ENCODE measurements around the gene KLHDC9.

The KLHDC9 gene

GRCh38 chr1:161077426-161077825 lies 20.7 kb upstream of the KLHDC9 start:
- DNase-seq (ENCODE audit: low spot score), result no peak

GRCh38 chr1:161079436-161080110 lies 18.6 kb upstream of the KLHDC9 start:
- DNase-seq (ENCODE audit: low spot score), result no peak

- peak; percentile 44 for DNase-seq (ENCODE audit: low spot score)
These were observed 17.4 kb upstream of the KLHDC9 start for GRCh38 chr1:161080441-161081405.

GRCh38 chr1:161081519-161081918 lies 16.6 kb upstream of the KLHDC9 start:
- no peak for DNase-seq (ENCODE audit: low spot score)

GRCh38 chr1:161082483-161082882 lies 15.7 kb upstream of the KLHDC9 start:
- no peak for DNase-seq (ENCODE audit: low spot score)

- peak; percentile 44 for DNase-seq (ENCODE audit: low spot score)
These were observed 15.0 kb upstream of the KLHDC9 start for GRCh38 chr1:161082996-161083747.

- no peak for DNase-seq (ENCODE audit: low spot score)
These were observed 14.2 kb upstream of the KLHDC9 start for GRCh38 chr1:161083748-161084596.

- DNase-seq (ENCODE audit: low spot score), result no peak
These were observed 13.6 kb upstream of the KLHDC9 start for GRCh38 chr1:161084597-161084988.

GRCh38 chr1:161085165-161085564 lies 13.0 kb upstream of the KLHDC9 start:
- no peak for DNase-seq (ENCODE audit: low spot score)

- no peak for DNase-seq (ENCODE audit: low spot score)
These were observed 11.7 kb upstream of the KLHDC9 start for GRCh38 chr1:161086457-161086856.

GRCh38 chr1:161088587-161089110 lies 9.5 kb upstream of the KLHDC9 start:
- DNase-seq (ENCODE audit: low spot score), result no peak

- no peak for DNase-seq (ENCODE audit: low spot score)
These were observed 8.8 kb upstream of the KLHDC9 start, which contains the start of gene NECTIN4 for GRCh38 chr1:161089251-161089924. NECTIN4 (minus strand) TSS chr1:161089558; CDS start chr1:161089296, 262 bp downstream.

- DNase-seq (ENCODE audit: low spot score), result no peak
These were observed 8.2 kb upstream of the KLHDC9 start for GRCh38 chr1:161089938-161090337.

- DNase-seq (ENCODE audit: low spot score), result no peak
These were observed 7.5 kb upstream of the KLHDC9 start for GRCh38 chr1:161090617-161091016.

- DNase-seq (ENCODE audit: low spot score), result no peak
These were observed 7.1 kb upstream of the KLHDC9 start for GRCh38 chr1:161091093-161091492.

- DNase-seq (ENCODE audit: low spot score), result no peak
These were observed 6.2 kb upstream of the KLHDC9 start for GRCh38 chr1:161091796-161092507.

GRCh38 chr1:161092621-161093028 lies 5.5 kb upstream of the KLHDC9 start:
- DNase-seq (ENCODE audit: low spot score), result no peak

GRCh38 chr1:161094481-161094880 lies 3.7 kb upstream of the KLHDC9 start:
- DNase-seq (ENCODE audit: low spot score), result no peak

- DNase-seq (ENCODE audit: low spot score), result no peak
These were observed 2.9 kb upstream of the KLHDC9 start for GRCh38 chr1:161095230-161095629.

- no peak for DNase-seq (ENCODE audit: low spot score)
These were observed 2.1 kb upstream of the KLHDC9 start for GRCh38 chr1:161096015-161096414.
